HEK293 (cell line): Measurements from ENCODE around the gene CYP1B1.

Experiments used
- CTCF ChIA-PET: fragments of 350-600 bp; formaldehyde crosslinking; extraction: SDS; loops from one replicate; lab custom pipeline; 2021; ENCODE audit warnings: antibody characterized with exemption; lab: Yijun Ruan, JAX
- POLR2A ChIA-PET: fragments of 300-600 bp; formaldehyde crosslinking; extraction: SDS; loops from one replicate; lab custom pipeline; 2020; ENCODE audit warnings: antibody characterized with exemption, inconsistent platforms; lab: Yijun Ruan, JAX
- H3K27ac ChIP-seq: fragments of 200-500 bp; sonication (Bioruptor generic); 2 replicates; pipeline ENCODE4 v1.5.1; 2014; ENCODE audit warnings: low read depth, low read length, control low read depth, inconsistent platforms; ENCODE audit errors: extremely low read depth
- H3K36me3 ChIP-seq, 2 experiments: fragments of 200-500 bp in 1 of 2; sonication (Bioruptor generic) in 1 of 2; 1 replicate in 1 of 2; 2 replicates in 1 of 2; pipeline ENCODE4 v1.5.1; 2014 to 2017; ENCODE audit warnings: inconsistent platforms in 2 of 2, low read length in 2 of 2; ENCODE audit not compliant: control insufficient read depth in 2 of 2, insufficient read depth in 1 of 2
- H3K4me1 ChIP-seq: fragments of 200-500 bp; sonication (Bioruptor generic); 2 replicates; pipeline ENCODE4 v1.5.1; 2014; ENCODE audit warnings: mild to moderate bottlenecking, low read length, inconsistent platforms; ENCODE audit not compliant: control insufficient read depth, insufficient read depth
- H3K4me3 ChIP-seq: 2 replicates; pipeline ENCODE4 v1.5.1; 2011; ENCODE audit warnings: low read depth, mild to moderate bottlenecking, control low read depth, low read length, moderate library complexity
- H3K9me3 ChIP-seq: fragments of 200-500 bp; sonication (Bioruptor generic); 2 replicates; pipeline ENCODE4 v1.5.1; 2014; ENCODE audit warnings: low read depth, low read length, inconsistent platforms; ENCODE audit not compliant: control insufficient read depth, insufficient read depth
- BCL11A ChIP-seq: fragments of 450-650 bp; formaldehyde crosslinking; IDR thresholded peaks from 2 replicates; pipeline ENCODE4 v1.5.1; 2016; ENCODE audit warnings: low read depth, missing biosample characterization, missing genetic modification characterization
- GLI4 ChIP-seq: fragments of 450-650 bp; formaldehyde crosslinking; IDR thresholded peaks from 2 replicates; pipeline ENCODE4 v1.5.1; 2016; ENCODE audit warnings: missing biosample characterization, missing genetic modification characterization
- PRDM1 ChIP-seq: fragments of 450-650 bp; formaldehyde crosslinking; IDR thresholded peaks from 2 replicates; pipeline ENCODE4; 2016; ENCODE audit warnings: missing biosample characterization, missing genetic modification characterization
- ZNF10 ChIP-seq: fragments of 450-650 bp; formaldehyde crosslinking; IDR thresholded peaks from 2 replicates; pipeline ENCODE4 v1.5.1; 2017; ENCODE audit warnings: missing biosample characterization, missing genetic modification characterization
- ZNF514 ChIP-seq: fragments of 450-650 bp; formaldehyde crosslinking; IDR thresholded peaks from 2 replicates; pipeline ENCODE4 v1.5.1; 2016; ENCODE audit warnings: missing biosample characterization, missing genetic modification characterization
- ZNF624 ChIP-seq: fragments of 450-650 bp; formaldehyde crosslinking; IDR thresholded peaks from 2 replicates; pipeline ENCODE4 v1.5.1; 2017; ENCODE audit warnings: missing biosample characterization, missing genetic modification characterization
- ZNF664 ChIP-seq: fragments of 450-650 bp; formaldehyde crosslinking; IDR thresholded peaks from 2 replicates; pipeline ENCODE4 v1.5.1; 2016; ENCODE audit warnings: missing biosample characterization, missing genetic modification characterization
- ZNF707 ChIP-seq: fragments of 450-650 bp; formaldehyde crosslinking; IDR thresholded peaks from 2 replicates; pipeline ENCODE4 v1.5.1; 2016; ENCODE audit warnings: missing biosample characterization, missing genetic modification characterization
- ZNF76 ChIP-seq: fragments of 450-650 bp; formaldehyde crosslinking; IDR thresholded peaks from 2 replicates; pipeline ENCODE4; 2016; ENCODE audit warnings: low read depth, missing biosample characterization, missing genetic modification characterization, borderline replicate concordance
- TF ChIP-seq, protein P1 (sequence below): fragments of 450-650 bp; formaldehyde crosslinking; IDR thresholded peaks from 2 replicates; pipeline ENCODE4 v1.5.1; 2016; ENCODE audit warnings: missing biosample characterization, missing genetic modification characterization
- TF ChIP-seq, protein P2 (sequence below): fragments of 450-650 bp; formaldehyde crosslinking; IDR thresholded peaks from 2 replicates; pipeline ENCODE4 v1.5.1; 2016; ENCODE audit warnings: missing biosample characterization, missing genetic modification characterization
- TF ChIP-seq, protein P3 (sequence below): fragments of 450-650 bp; formaldehyde crosslinking; IDR thresholded peaks from 2 replicates; pipeline ENCODE4 v1.5.1; 2016; ENCODE audit warnings: missing biosample characterization, missing genetic modification characterization
- TF ChIP-seq, protein P4 (sequence below): fragments of 450-650 bp; formaldehyde crosslinking; IDR thresholded peaks from 2 replicates; pipeline ENCODE4 v1.5.1; 2016; ENCODE audit warnings: missing biosample characterization, missing genetic modification characterization
- TF ChIP-seq, protein P5 (sequence below): fragments of 450-650 bp; formaldehyde crosslinking; IDR thresholded peaks from 2 replicates; pipeline ENCODE4 v1.5.1; 2017; ENCODE audit warnings: missing biosample characterization, missing genetic modification characterization
- TF ChIP-seq, protein P6 (sequence below): fragments of 450-650 bp; formaldehyde crosslinking; conservative IDR thresholded peaks from 2 replicates; pipeline ENCODE4 v1.5.1; 2016; ENCODE audit warnings: low read depth, missing biosample characterization, missing genetic modification characterization

CYP1B1 gene

DNA sequence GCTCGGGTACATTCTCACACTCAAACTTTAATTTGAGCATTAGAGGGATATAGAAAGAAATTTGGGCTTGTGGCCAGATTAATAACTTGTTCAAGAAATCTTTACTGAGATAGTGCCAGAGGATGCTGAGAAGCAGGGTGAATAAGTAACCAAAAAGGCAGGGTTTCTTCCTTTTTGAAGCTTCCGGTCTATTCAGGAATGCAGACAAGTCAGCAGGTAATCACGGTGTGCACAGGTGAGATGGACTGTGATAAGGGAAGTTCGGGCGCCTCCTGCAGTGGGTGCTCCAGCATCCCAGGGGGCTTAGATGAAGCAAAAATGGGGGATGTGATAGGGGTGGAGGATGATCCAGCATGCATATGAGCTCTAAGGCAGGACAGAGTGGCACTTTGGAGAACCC is 44.9 kb upstream of the CYP1B1 start:
- POLR2A ChIA-PET: interaction anchor here (1.3 kb wide), 1 partner anchor 44 kb away, joined by 3 read pairs; the partner anchor contains the start of gene CYP1B1
- Histone ChIP-seq H3K27ac (no peak overlapping the region), H3K4me1 (no peaks in the 10 kb centered on the region), H3K9me3 (no peaks in the 10 kb centered on the region; the same call in 1 of the 2 replicates), H3K36me3 (no peaks in the 10 kb centered on the region), H3K4me3 (no peak overlapping the region)
- TF ChIP-seq ZNF10 (tag by site-specific recombination) (no peak), BCL11A (tag by site-specific recombination) (no peak), GLI4 (tag by site-specific recombination) (no peak), ZNF624 (tag by site-specific recombination) (no peak), PRDM1 (tag by site-specific recombination) (no peak), ZNF514 (tag by site-specific recombination) (no peak), ZNF76 (no peak), ZNF707 (tag by site-specific recombination) (no peak), ZNF664 (no peak)
- TF ChIP-seq, protein P1, sequence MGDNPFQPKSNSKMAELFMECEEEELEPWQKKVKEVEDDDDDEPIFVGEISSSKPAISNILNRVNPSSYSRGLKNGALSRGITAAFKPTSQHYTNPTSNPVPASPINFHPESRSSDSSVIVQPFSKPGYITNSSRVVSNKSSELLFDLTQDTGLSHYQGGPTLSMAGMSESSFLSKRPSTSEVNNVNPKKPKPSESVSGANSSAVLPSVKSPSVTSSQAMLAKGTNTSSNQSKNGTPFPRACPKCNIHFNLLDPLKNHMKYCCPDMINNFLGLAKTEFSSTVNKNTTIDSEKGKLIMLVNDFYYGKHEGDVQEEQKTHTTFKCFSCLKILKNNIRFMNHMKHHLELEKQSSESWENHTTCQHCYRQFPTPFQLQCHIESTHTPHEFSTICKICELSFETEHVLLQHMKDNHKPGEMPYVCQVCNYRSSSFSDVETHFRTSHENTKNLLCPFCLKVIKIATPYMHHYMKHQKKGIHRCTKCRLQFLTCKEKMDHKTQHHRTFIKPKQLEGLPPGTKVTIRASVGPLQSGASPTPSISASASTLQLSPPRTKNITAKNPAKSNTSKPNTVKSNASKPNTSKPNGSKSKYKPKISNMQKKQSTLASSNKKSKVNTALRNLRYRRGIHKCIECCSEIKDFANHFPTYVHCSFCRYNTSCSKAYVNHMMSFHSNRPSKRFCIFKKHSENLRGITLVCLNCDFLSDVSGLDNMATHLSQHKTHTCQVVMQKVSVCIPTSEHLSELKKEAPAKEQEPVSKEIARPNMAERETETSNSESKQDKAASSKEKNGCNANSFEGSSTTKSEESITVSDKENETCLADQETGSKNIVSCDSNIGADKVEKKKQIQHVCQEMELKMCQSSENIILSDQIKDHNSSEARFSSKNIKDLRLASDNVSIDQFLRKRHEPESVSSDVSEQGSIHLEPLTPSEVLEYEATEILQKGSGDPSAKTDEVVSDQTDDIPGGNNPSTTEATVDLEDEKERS: no peak
- TF ChIP-seq, protein P2, sequence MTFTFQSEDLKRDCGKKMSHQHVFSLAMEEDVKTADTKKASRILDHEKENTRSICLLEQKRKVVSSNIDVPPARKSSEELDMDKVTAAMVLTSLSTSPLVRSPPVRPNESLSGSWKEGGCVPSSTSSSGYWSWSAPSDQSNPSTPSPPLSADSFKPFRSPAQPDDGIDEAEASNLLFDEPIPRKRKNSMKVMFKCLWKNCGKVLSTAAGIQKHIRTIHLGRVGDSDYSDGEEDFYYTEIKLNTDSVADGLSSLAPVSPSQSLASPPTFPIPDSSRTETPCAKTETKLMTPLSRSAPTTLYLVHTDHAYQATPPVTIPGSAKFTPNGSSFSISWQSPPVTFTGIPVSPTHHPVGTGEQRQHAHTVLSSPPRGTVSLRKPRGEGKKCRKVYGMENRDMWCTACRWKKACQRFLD (tag by site-specific recombination): no peak
- TF ChIP-seq, protein P3, sequence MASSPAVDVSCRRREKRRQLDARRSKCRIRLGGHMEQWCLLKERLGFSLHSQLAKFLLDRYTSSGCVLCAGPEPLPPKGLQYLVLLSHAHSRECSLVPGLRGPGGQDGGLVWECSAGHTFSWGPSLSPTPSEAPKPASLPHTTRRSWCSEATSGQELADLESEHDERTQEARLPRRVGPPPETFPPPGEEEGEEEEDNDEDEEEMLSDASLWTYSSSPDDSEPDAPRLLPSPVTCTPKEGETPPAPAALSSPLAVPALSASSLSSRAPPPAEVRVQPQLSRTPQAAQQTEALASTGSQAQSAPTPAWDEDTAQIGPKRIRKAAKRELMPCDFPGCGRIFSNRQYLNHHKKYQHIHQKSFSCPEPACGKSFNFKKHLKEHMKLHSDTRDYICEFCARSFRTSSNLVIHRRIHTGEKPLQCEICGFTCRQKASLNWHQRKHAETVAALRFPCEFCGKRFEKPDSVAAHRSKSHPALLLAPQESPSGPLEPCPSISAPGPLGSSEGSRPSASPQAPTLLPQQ (tag by site-specific recombination): no peak
- TF ChIP-seq, protein P4, sequence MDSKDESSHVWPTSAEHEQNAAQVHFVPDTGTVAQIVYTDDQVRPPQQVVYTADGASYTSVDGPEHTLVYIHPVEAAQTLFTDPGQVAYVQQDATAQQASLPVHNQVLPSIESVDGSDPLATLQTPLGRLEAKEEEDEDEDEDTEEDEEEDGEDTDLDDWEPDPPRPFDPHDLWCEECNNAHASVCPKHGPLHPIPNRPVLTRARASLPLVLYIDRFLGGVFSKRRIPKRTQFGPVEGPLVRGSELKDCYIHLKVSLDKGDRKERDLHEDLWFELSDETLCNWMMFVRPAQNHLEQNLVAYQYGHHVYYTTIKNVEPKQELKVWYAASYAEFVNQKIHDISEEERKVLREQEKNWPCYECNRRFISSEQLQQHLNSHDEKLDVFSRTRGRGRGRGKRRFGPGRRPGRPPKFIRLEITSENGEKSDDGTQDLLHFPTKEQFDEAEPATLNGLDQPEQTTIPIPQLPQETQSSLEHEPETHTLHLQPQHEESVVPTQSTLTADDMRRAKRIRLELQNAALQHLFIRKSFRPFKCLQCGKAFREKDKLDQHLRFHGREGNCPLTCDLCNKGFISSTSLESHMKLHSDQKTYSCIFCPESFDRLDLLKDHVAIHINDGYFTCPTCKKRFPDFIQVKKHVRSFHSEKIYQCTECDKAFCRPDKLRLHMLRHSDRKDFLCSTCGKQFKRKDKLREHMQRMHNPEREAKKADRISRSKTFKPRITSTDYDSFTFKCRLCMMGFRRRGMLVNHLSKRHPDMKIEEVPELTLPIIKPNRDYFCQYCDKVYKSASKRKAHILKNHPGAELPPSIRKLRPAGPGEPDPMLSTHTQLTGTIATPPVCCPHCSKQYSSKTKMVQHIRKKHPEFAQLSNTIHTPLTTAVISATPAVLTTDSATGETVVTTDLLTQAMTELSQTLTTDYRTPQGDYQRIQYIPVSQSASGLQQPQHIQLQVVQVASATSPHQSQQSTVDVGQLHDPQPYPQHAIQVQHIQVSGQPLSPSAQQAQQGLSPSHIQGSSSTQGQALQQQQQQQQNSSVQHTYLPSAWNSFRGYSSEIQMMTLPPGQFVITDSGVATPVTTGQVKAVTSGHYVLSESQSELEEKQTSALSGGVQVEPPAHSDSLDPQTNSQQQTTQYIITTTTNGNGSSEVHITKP (tag by site-specific recombination): no peak
- TF ChIP-seq, protein P5, sequence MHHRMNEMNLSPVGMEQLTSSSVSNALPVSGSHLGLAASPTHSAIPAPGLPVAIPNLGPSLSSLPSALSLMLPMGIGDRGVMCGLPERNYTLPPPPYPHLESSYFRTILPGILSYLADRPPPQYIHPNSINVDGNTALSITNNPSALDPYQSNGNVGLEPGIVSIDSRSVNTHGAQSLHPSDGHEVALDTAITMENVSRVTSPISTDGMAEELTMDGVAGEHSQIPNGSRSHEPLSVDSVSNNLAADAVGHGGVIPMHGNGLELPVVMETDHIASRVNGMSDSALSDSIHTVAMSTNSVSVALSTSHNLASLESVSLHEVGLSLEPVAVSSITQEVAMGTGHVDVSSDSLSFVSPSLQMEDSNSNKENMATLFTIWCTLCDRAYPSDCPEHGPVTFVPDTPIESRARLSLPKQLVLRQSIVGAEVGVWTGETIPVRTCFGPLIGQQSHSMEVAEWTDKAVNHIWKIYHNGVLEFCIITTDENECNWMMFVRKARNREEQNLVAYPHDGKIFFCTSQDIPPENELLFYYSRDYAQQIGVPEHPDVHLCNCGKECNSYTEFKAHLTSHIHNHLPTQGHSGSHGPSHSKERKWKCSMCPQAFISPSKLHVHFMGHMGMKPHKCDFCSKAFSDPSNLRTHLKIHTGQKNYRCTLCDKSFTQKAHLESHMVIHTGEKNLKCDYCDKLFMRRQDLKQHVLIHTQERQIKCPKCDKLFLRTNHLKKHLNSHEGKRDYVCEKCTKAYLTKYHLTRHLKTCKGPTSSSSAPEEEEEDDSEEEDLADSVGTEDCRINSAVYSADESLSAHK: no peak
- TF ChIP-seq, protein P6, sequence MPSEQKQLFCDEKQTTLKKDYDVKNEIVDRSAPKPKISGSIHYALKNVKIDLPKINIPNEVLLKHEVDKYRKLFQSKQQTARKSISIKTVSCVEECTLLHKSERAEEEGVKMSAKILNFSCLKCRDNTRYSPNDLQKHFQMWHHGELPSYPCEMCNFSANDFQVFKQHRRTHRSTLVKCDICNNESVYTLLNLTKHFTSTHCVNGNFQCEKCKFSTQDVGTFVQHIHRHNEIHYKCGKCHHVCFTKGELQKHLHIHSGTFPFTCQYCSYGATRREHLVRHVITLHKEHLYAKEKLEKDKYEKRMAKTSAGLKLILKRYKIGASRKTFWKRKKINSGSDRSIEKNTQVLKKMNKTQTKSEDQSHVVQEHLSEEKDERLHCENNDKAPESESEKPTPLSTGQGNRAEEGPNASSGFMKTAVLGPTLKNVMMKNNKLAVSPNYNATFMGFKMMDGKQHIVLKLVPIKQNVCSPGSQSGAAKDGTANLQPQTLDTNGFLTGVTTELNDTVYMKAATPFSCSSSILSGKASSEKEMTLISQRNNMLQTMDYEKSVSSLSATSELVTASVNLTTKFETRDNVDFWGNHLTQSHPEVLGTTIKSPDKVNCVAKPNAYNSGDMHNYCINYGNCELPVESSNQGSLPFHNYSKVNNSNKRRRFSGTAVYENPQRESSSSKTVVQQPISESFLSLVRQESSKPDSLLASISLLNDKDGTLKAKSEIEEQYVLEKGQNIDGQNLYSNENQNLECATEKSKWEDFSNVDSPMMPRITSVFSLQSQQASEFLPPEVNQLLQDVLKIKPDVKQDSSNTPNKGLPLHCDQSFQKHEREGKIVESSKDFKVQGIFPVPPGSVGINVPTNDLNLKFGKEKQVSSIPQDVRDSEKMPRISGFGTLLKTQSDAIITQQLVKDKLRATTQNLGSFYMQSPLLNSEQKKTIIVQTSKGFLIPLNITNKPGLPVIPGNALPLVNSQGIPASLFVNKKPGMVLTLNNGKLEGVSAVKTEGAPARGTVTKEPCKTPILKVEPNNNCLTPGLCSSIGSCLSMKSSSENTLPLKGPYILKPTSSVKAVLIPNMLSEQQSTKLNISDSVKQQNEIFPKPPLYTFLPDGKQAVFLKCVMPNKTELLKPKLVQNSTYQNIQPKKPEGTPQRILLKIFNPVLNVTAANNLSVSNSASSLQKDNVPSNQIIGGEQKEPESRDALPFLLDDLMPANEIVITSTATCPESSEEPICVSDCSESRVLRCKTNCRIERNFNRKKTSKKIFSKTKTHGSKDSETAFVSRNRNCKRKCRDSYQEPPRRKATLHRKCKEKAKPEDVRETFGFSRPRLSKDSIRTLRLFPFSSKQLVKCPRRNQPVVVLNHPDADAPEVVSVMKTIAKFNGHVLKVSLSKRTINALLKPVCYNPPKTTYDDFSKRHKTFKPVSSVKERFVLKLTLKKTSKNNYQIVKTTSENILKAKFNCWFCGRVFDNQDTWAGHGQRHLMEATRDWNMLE: no peak
- CTCF ChIA-PET: interaction anchor here (0.6 to 1.1 kb wide), 3 partner anchors 28 to 725 kb away, joined by 3 read pairs; no protein-coding TSS in a partner anchor
